Measurements from ENCODE around the gene ERCC4. TPM values are rescaled to one million over a fixed set of nuclear protein-coding genes. Genes with fewer than 3 reads are reported as not detected.

ERCC4 gene
- total RNA-seq, 4 donors from 2014 or later = 2.5 to 13.2 (median 4.8) TPM

- no peak for TF ChIP-seq CTCF (IDR thresholded peaks at IDR 0.05)
- TF ChIP-seq POLR2A (IDR thresholded peaks at IDR 0.05) = no peak
- no peaks in the 10 kb centered on the region for H3K9me3 ChIP-seq
- peak overlapping the region; percentile 16 to 31 (median 28) for H3K4me3 ChIP-seq
- peak overlapping the region; percentile 70 to 79 (median 76) for H3K27ac ChIP-seq
- no peaks in the 10 kb centered on the region for H3K36me3 ChIP-seq
- peaks cover 0 to 30% (median 2%) of the 10 kb centered on the region in 4 donors for H3K4me1 ChIP-seq
- H3K27me3 ChIP-seq = no peaks in the 10 kb centered on the region
- DNase-seq = peak; percentile 62 to 86 (median 63)
Measured at GRCh38 chr16:13957197-13958078, 37.5 kb downstream of the ERCC4 start.

GRCh38 chr16:13958474-13958873 lies 38.5 kb downstream of the ERCC4 start:
- H3K27ac ChIP-seq = peak overlapping the region in 2 of 4 donors; percentile 70 to 78
- no peaks in the 10 kb centered on the region for H3K27me3 ChIP-seq
- peaks cover 0 to 30% (median 2%) of the 10 kb centered on the region in 4 donors for H3K4me1 ChIP-seq
- no peaks in the 10 kb centered on the region for H3K36me3 ChIP-seq
- TF ChIP-seq POLR2A (IDR thresholded peaks at IDR 0.05) (no peak), CTCF (IDR thresholded peaks at IDR 0.05) (no peak)
- no peak overlapping the region for H3K4me3 ChIP-seq
- no peaks in the 10 kb centered on the region for H3K9me3 ChIP-seq
- no peak for DNase-seq

GRCh38 chr16:13959626-13960025 lies 39.7 kb downstream of the ERCC4 start:
- no peak for DNase-seq
- Histone ChIP-seq H3K27ac (no peak overlapping the region), H3K36me3 (no peaks in the 10 kb centered on the region), H3K27me3 (no peaks in the 10 kb centered on the region), H3K9me3 (no peaks in the 10 kb centered on the region), H3K4me3 (no peak overlapping the region), H3K4me1 (peaks cover 0 to 30% (median 2%) of the 10 kb centered on the region in 4 donors)
- TF ChIP-seq CTCF (IDR thresholded peaks at IDR 0.05) = no peak
- no peak for TF ChIP-seq POLR2A (IDR thresholded peaks at IDR 0.05)

GRCh38 chr16:13961099-13961811 lies 41.3 kb downstream of the ERCC4 start:
- H3K9me3 ChIP-seq = no peaks in the 10 kb centered on the region
- H3K27me3 ChIP-seq = no peaks in the 10 kb centered on the region
- H3K36me3 ChIP-seq = no peaks in the 10 kb centered on the region
- TF ChIP-seq CTCF (IDR thresholded peaks at IDR 0.05) (no peak), POLR2A (IDR thresholded peaks at IDR 0.05) (no peak)
- H3K27ac ChIP-seq = no peak overlapping the region
- H3K4me3 ChIP-seq = no peak overlapping the region
- no peak for DNase-seq
- peaks cover 0 to 24% (median 2%) of the 10 kb centered on the region in 4 donors for H3K4me1 ChIP-seq

GRCh38 chr16:13962232-13962631 lies 42.3 kb downstream of the ERCC4 start:
- no peaks in the 10 kb centered on the region for H3K27me3 ChIP-seq
- TF ChIP-seq CTCF (IDR thresholded peaks at IDR 0.05) = no peak
- TF ChIP-seq POLR2A (IDR thresholded peaks at IDR 0.05) = no peak
- H3K36me3 ChIP-seq = no peaks in the 10 kb centered on the region
- peaks cover 0 to 14% (median 2%) of the 10 kb centered on the region in 4 donors for H3K4me1 ChIP-seq
- H3K4me3 ChIP-seq = no peak overlapping the region
- DNase-seq = no peak
- no peak overlapping the region for H3K27ac ChIP-seq
- H3K9me3 ChIP-seq = no peaks in the 10 kb centered on the region

All from Peyer's patch (tissue), 4 donors.